NCI-H1092 treated with DMSO at 0.1 percent for 48 hours (cell line): ENCODE measurements around the gene PARD3B.

Experiments used
- DNase-seq: peaks from one replicate; lab custom pipeline; 2025; lab: John Stamatoyannopoulos, UW

PARD3B gene

GRCh38 chr2:204655101-204655500 is 109.8 kb downstream of the PARD3B start:
- no peak for DNase-seq

GRCh38 chr2:204655626-204656025 is 110.4 kb downstream of the PARD3B start:
- no peak for DNase-seq

- no peak for DNase-seq
These were observed 111.7 kb downstream of the PARD3B start for GRCh38 chr2:204657024-204657423.

- no peak for DNase-seq
These were observed 117.7 kb downstream of the PARD3B start for GRCh38 chr2:204662956-204663355.

- no peak for DNase-seq
These were observed 118.6 kb downstream of the PARD3B start for GRCh38 chr2:204663816-204664425.

- no peak for DNase-seq
These were observed 119.4 kb downstream of the PARD3B start for GRCh38 chr2:204664708-204665121.

- no peak for DNase-seq
These were observed 119.9 kb downstream of the PARD3B start for GRCh38 chr2:204665207-204665606.

- DNase-seq = no peak
These were observed 120.5 kb downstream of the PARD3B start for GRCh38 chr2:204665771-204666170.

- no peak for DNase-seq
These were observed 122.7 kb downstream of the PARD3B start for GRCh38 chr2:204667990-204668389.

- no peak for DNase-seq
These were observed 124.1 kb downstream of the PARD3B start for GRCh38 chr2:204669382-204669781.

- peak; percentile 30 for DNase-seq
These were observed 124.8 kb downstream of the PARD3B start for GRCh38 chr2:204670124-204670523.

GRCh38 chr2:204670756-204671155 is 125.5 kb downstream of the PARD3B start:
- no peak for DNase-seq

- DNase-seq = no peak
These were observed 127.5 kb downstream of the PARD3B start for GRCh38 chr2:204672772-204673171.

GRCh38 chr2:204673877-204674276 is 128.6 kb downstream of the PARD3B start:
- no peak for DNase-seq

GRCh38 chr2:204678031-204678430 is 132.8 kb downstream of the PARD3B start:
- no peak for DNase-seq

GRCh38 chr2:204680576-204680975 is 135.3 kb downstream of the PARD3B start:
- no peak for DNase-seq

GRCh38 chr2:204681412-204681811 is 136.1 kb downstream of the PARD3B start:
- no peak for DNase-seq

- DNase-seq = no peak
These were observed 138.1 kb downstream of the PARD3B start for GRCh38 chr2:204683384-204683783.

- DNase-seq = no peak
These were observed 141.1 kb downstream of the PARD3B start for GRCh38 chr2:204686406-204686805.

- DNase-seq = no peak
These were observed 142.5 kb downstream of the PARD3B start for GRCh38 chr2:204687776-204688175.

- peak; percentile 64 for DNase-seq
These were observed 146.7 kb downstream of the PARD3B start for GRCh38 chr2:204691911-204692510.

GRCh38 chr2:204692790-204693189 is 147.5 kb downstream of the PARD3B start:
- no peak for DNase-seq

- DNase-seq = no peak
These were observed 148.0 kb downstream of the PARD3B start for GRCh38 chr2:204693262-204693661.

GRCh38 chr2:204695506-204695905 is 150.2 kb downstream of the PARD3B start:
- DNase-seq = no peak
